Panc1 (cell line): Measurements from ENCODE around the gene S1PR1. TPM values are rescaled to one million over a fixed set of nuclear protein-coding genes. Genes with fewer than 3 reads are reported as not detected.

ENCODE experiments used
- ATAC-seq: fragments of 200-7000 bp; cut with Tn5 transposase; 2 replicates; pipeline ENCODE4 v1.9.1; 2020; ENCODE audit warnings: mild to moderate bottlenecking, moderate library complexity
- BruUV-seq: library from RNA; stranded (reverse); fragments of 400-500 nt; replicated peaks from 2 replicates; lab custom pipeline; 2021; lab: Mats Ljungman, UMichigan
- CTCF ChIA-PET: fragments of 300-600 bp; sonication (Branson Sonifier 250); formaldehyde crosslinking; loops from one replicate; lab custom pipeline; 2022; ENCODE audit warnings: antibody characterized with exemption; lab: Charles Lee
- POLR2A ChIA-PET: fragments of 300-600 bp; sonication (Branson Sonifier 250); formaldehyde crosslinking; loops from one replicate; lab custom pipeline; 2022; ENCODE audit warnings: antibody characterized with exemption; lab: Charles Lee
- DNase-seq: peaks from one replicate; pipeline ENCODE4 v3.0.0-alpha.2; 2010; ENCODE audit warnings: low read depth, low spot score
- H3K27ac ChIP-seq: 2 replicates; pipeline ENCODE4 v1.5.1; 2011; ENCODE audit warnings: mild to moderate bottlenecking, low read length, inconsistent platforms
- H3K27me3 ChIP-seq: fragments of 200-500 bp; sonication (Bioruptor generic); 2 replicates; pipeline ENCODE4 v1.6.0; 2014; ENCODE audit warnings: low read length, inconsistent platforms; ENCODE audit not compliant: control insufficient read depth, insufficient read depth
- H3K36me3 ChIP-seq: fragments of 200-500 bp; sonication (Bioruptor generic); 2 replicates; pipeline ENCODE4 v1.5.1; 2014; ENCODE audit warnings: inconsistent platforms, mild to moderate bottlenecking, low read length, moderate library complexity; ENCODE audit not compliant: control insufficient read depth, insufficient read depth
- H3K4me1 ChIP-seq: 2 replicates; pipeline ENCODE4 v1.5.1; 2011; ENCODE audit warnings: inconsistent platforms, mild to moderate bottlenecking, low read length, moderate library complexity; ENCODE audit not compliant: control insufficient read depth, insufficient read depth
- H3K4me3 ChIP-seq, 2 experiments: 2 replicates each; pipeline ENCODE4 v1.5.1; 2011 to 2012; ENCODE audit warnings: low read depth in 2 of 2, low read length in 2 of 2, mild to moderate bottlenecking in 2 of 2, inconsistent platforms in 1 of 2, moderate library complexity in 1 of 2
- H3K9me3 ChIP-seq: fragments of 200-500 bp; sonication (Bioruptor generic); 2 replicates; pipeline ENCODE4 v1.5.1; 2014; ENCODE audit warnings: low read depth, mild to moderate bottlenecking, inconsistent platforms, low read length, moderate library complexity; ENCODE audit not compliant: control insufficient read depth, insufficient read depth
- POLR2AphosphoS5 ChIP-seq: IDR thresholded peaks from 2 replicates; pipeline ENCODE4 v1.6.1; 2012; ENCODE audit warnings: mild to moderate bottlenecking, low read depth, low read length, moderate library complexity
- SIN3A ChIP-seq: IDR thresholded peaks from 2 replicates; pipeline ENCODE4 v1.6.1; 2012; ENCODE audit warnings: low read depth, mild to moderate bottlenecking, low read length, moderate library complexity, borderline replicate concordance; ENCODE audit not compliant: insufficient read depth
- TCF7L2 ChIP-seq: IDR thresholded peaks from 2 replicates; pipeline ENCODE4 v1.6.1; 2011; ENCODE audit warnings: mild to moderate bottlenecking, low read depth, low read length, inconsistent platforms
- in situ Hi-C: cut with HindIII; loops from 2 replicates; pipeline ENCODE4 v1.10.0; 2016; ENCODE audit warnings: low sequenced_read_pairs, low pct_unique_long_range_greater_than_20kb
- intact Hi-C: fragments of 100-400 bp; cut with micrococcal nuclease; formaldehyde crosslinking; loops from one replicate; pipeline ENCODE4 v1.10.0; 2022; ENCODE audit not compliant: unreplicated experiment
- total RNA-seq: library from RNA; stranded (reverse); gene quantifications from one replicate; pipeline ENCODE4 v1.2.1, GENCODE V29; 2021; ENCODE audit not compliant: unreplicated experiment
- TF ChIP-seq, protein P1 (sequence below), 2 experiments: IDR thresholded peaks; 2 replicates each; pipeline ENCODE4 v1.6.1; 2011 to 2012; ENCODE audit warnings: low read depth in 2 of 2, control low read depth in 1 of 2, low read length in 1 of 2, mild to moderate bottlenecking in 1 of 2, moderate library complexity in 1 of 2; ENCODE audit not compliant: insufficient read depth in 1 of 2
- TF ChIP-seq, protein P2 (sequence below): fragments of 450-650 bp; IDR thresholded peaks from 2 replicates; pipeline ENCODE4 v1.5.1; 2017; ENCODE audit warnings: mild to moderate bottlenecking

Gene S1PR1
- total RNA-seq, 1 experiment from 2014 or later, result 0.41 TPM

DNA sequence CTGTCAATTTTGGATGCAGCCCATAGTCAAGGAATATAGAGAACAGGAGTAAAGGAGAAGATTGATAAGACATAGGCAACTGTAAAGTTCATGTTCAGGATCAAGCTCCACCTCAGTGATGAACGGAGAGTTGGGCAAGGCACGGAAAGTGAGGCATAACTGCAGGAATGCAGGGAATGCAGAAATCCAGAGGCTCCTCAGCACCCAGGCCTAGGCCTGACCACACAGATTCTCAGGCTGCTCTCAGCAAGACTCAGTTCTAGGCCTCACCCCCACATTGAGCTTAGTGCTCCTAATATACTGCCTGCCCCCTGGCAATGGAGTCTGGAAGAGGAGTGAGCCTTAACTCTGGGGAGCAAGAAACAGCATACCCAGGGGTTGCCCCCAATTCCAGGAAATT lies 36.3 kb upstream of the S1PR1 start:
- BruUV-seq, result no TSS peak
- ATAC-seq (no peak), DNase-seq (no peak)
- ChIA-PET CTCF (no interaction called here), POLR2A (no interaction called here)
- intact Hi-C loops (no loop called here), in situ Hi-C loops (no loop called here)
- Histone ChIP-seq H3K9me3 (no peaks in the 10 kb centered on the region), H3K27me3 (no peaks in the 10 kb centered on the region), H3K4me1 (no peaks in the 10 kb centered on the region), H3K4me3 (no peak overlapping the region), H3K27ac (no peak overlapping the region), H3K36me3 (no peaks in the 10 kb centered on the region)
- no peak for TF ChIP-seq SIN3A
- TF ChIP-seq TCF7L2, result no peak
- TF ChIP-seq, protein P1, sequence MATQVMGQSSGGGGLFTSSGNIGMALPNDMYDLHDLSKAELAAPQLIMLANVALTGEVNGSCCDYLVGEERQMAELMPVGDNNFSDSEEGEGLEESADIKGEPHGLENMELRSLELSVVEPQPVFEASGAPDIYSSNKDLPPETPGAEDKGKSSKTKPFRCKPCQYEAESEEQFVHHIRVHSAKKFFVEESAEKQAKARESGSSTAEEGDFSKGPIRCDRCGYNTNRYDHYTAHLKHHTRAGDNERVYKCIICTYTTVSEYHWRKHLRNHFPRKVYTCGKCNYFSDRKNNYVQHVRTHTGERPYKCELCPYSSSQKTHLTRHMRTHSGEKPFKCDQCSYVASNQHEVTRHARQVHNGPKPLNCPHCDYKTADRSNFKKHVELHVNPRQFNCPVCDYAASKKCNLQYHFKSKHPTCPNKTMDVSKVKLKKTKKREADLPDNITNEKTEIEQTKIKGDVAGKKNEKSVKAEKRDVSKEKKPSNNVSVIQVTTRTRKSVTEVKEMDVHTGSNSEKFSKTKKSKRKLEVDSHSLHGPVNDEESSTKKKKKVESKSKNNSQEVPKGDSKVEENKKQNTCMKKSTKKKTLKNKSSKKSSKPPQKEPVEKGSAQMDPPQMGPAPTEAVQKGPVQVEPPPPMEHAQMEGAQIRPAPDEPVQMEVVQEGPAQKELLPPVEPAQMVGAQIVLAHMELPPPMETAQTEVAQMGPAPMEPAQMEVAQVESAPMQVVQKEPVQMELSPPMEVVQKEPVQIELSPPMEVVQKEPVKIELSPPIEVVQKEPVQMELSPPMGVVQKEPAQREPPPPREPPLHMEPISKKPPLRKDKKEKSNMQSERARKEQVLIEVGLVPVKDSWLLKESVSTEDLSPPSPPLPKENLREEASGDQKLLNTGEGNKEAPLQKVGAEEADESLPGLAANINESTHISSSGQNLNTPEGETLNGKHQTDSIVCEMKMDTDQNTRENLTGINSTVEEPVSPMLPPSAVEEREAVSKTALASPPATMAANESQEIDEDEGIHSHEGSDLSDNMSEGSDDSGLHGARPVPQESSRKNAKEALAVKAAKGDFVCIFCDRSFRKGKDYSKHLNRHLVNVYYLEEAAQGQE (IDR thresholded peaks at IDR 0.05; ENCODE audit: insufficient read depth in 1 of 2, low read depth in 2 of 2, low read length in 1 of 2), result no peak
- no peak for TF ChIP-seq POLR2AphosphoS5
- TF ChIP-seq, protein P2, sequence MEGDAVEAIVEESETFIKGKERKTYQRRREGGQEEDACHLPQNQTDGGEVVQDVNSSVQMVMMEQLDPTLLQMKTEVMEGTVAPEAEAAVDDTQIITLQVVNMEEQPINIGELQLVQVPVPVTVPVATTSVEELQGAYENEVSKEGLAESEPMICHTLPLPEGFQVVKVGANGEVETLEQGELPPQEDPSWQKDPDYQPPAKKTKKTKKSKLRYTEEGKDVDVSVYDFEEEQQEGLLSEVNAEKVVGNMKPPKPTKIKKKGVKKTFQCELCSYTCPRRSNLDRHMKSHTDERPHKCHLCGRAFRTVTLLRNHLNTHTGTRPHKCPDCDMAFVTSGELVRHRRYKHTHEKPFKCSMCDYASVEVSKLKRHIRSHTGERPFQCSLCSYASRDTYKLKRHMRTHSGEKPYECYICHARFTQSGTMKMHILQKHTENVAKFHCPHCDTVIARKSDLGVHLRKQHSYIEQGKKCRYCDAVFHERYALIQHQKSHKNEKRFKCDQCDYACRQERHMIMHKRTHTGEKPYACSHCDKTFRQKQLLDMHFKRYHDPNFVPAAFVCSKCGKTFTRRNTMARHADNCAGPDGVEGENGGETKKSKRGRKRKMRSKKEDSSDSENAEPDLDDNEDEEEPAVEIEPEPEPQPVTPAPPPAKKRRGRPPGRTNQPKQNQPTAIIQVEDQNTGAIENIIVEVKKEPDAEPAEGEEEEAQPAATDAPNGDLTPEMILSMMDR, result no peak

DNA sequence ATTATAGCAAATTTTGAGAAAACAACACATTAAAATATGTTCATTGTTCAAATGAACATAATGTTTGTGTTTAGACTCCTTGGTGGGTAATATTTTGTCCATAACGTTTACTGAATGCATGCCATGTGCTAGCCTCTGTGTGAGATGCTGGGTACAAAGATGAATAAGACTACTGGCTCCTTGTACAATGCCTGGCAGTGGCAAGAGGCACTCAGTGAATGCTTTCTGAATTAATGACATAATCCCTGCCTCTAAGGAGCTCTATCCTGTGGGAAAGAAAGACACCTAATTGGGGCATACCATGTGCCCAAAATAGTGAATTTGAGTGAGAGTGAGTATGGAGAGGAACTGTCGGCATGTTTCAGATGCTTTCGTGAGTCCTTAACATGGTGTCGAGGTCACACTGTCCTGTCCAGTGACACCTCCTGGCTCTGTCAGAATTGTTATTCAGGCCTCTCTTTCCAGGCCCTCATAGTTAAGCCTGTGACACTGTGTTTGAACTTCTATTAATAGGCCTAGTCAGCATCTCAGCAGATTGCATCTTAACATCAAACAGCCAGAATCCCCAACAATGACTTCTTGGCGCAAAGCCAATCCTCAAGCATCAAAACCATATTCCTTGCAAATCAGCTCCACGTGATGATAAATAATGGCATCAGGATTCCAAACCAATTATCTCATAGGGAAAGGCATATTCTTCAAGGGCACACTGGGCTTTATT lies 32.8 kb upstream of the S1PR1 start:
- DNase-seq (no peak), ATAC-seq (no peak)
- no peaks in the 10 kb centered on the region for H3K36me3 ChIP-seq
- intact Hi-C loops, result no loop called here
- in situ Hi-C loops, result no loop called here
- TF ChIP-seq TCF7L2 (no peak), SIN3A (no peak), POLR2AphosphoS5 (no peak)
- TF ChIP-seq, protein P1 (IDR thresholded peaks at IDR 0.05; ENCODE audit: insufficient read depth in 1 of 2, low read depth in 2 of 2, low read length in 1 of 2), result no peak
- TF ChIP-seq, protein P2, result no peak
- H3K4me1 ChIP-seq, result no peaks in the 10 kb centered on the region
- no TSS peak for BruUV-seq
- no peaks in the 10 kb centered on the region for H3K27me3 ChIP-seq
- CTCF ChIA-PET, result no interaction called here
- H3K27ac ChIP-seq, result no peak overlapping the region
- POLR2A ChIA-PET, result no interaction called here
- H3K4me3 ChIP-seq, result no peak overlapping the region
- no peaks in the 10 kb centered on the region for H3K9me3 ChIP-seq
